GM12801 (cell line): Measurements from ENCODE around the gene AKAP1.

Experiments used
- CTCF ChIP-seq: IDR thresholded peaks from one replicate; pipeline ENCODE4 v1.5.1; 2011; ENCODE audit warnings: control low read depth; ENCODE audit not compliant: insufficient read length; ENCODE audit errors: extremely low read depth

Gene AKAP1

GRCh38 chr17:57158795-57159194 is 73.7 kb downstream of the AKAP1 start:
- no peak for TF ChIP-seq CTCF

GRCh38 chr17:57160624-57161023 is 75.6 kb downstream of the AKAP1 start:
- no peak for TF ChIP-seq CTCF

- TF ChIP-seq CTCF: no peak
Measured at GRCh38 chr17:57164814-57165213, 79.8 kb downstream of the AKAP1 start.

GRCh38 chr17:57165754-57166153 is 80.7 kb downstream of the AKAP1 start:
- no peak for TF ChIP-seq CTCF

- no peak for TF ChIP-seq CTCF
Measured at GRCh38 chr17:57166803-57167202, 81.8 kb downstream of the AKAP1 start.

- TF ChIP-seq CTCF: no peak
Measured at GRCh38 chr17:57168695-57169094, 83.6 kb downstream of the AKAP1 start.

- TF ChIP-seq CTCF: no peak
Measured at GRCh38 chr17:57170866-57171265, 85.8 kb downstream of the AKAP1 start.
